HG03342 (cell line): Measurements from ENCODE around the gene ZNF83.
A peak's percentile ranks its signal among the peaks of the same experiment; 100 is the strongest.
"Not testable (repeated sequence)": the region's sequence is repeated elsewhere in the genome, so short reads cannot be mapped to it uniquely, and the experiment has no call there.

Experiments used
- ATAC-seq: cut with Tn5 transposase; IDR thresholded peaks from one replicate; pipeline ENCODE4 v1.9.1; 2021; ENCODE audit warnings: mild to moderate bottlenecking, moderate library complexity; ENCODE audit not compliant: unreplicated experiment

The ZNF83 gene

DNA sequence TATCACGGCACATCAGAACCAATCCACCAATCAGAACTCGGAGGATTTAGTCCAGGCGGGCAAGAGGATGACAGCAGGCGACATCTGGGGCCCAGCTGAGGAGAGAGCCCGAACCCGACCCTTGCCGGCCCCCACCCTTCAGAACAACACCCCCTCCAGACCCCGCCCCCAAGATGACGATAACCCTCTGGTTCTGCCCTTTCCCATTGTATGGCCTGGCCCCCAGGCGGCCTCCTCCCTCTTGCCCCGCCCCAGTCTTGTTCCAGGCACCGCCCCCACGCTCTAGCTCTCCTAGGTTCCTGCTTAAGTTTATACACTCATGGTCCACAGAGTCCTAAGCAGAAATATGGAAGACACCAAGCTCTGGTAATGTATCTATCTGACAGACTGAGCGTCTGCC lies 2.8 kb upstream of the ZNF83 start:
- no peak for ATAC-seq

DNA sequence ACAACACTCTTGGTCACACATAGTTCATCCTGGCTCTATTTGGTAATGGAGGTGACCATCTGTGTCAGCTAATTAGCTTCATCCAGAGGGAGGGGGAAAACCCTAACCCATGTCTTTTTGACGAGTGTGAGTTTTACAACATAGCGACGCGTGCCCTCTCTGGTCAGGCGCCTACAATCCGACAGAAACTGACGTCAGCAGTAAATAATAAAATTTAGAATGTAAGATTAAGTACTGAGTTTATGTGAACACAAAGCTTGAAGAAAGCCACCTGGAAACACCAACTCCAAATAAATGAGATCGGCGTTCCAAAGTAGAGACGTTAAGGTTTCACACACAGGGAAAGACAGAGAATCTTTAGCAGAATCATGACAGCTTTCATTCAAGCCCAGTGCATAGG lies 1.8 kb upstream of the ZNF83 start:
- ATAC-seq: no peak

DNA sequence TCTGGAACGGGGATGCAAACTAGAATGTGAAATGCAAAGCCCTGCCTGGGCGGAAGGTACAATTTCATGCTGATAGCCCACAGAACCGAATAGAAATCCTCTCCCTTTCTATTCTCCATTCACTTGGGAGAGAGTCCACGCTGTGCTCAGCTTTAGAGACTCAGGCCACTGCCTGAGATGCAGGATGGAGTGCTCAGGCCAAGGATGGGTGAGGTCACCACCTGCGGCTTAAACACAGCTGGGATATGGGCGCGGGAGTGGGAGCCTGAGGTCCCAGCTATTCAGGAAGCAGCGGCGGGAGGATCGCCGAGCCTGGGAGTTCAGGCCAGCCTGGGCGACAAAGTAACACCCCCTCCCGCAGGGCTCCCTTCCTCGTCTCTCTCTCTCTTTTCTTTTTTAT lies 446 bp upstream of the ZNF83 start:
- no peak for ATAC-seq

DNA sequence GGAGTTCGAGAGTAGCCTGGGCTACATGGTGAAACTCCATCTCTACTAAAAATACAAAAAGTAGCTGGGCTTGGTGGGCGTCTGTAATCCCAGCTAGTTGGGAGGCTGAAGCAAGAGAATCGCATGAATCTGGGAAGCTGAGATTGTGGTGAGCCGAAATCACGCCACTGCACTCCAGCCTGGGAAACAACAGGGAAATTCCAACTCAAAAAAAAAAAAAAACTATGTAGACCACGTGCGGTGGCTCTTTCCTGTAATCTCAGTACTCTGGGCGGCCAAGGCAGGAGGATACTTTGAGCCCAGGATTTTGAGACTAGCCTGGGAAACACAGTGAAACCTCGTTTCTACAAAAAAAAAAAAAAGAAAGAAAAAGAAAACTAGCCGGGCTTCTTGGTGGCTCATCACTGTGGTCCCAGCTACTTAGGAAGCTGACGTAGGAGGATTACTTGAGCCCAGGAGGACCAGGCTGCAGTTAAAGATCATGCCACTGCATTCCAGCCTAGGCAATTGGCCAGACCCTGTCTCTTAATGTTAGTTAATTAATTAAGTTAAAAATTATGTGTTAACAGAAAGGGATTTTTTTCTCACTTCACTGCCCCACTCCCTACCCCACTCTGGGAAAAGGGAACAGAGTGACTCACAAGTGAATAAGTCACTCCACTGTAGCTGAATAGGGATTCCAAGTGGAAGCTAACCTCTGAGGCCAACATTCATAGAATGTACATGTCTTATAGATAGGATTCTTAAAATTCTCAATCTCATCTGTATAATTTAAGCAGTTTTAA lies 2.2 kb downstream of the ZNF83 start:
- no peak for ATAC-seq

DNA sequence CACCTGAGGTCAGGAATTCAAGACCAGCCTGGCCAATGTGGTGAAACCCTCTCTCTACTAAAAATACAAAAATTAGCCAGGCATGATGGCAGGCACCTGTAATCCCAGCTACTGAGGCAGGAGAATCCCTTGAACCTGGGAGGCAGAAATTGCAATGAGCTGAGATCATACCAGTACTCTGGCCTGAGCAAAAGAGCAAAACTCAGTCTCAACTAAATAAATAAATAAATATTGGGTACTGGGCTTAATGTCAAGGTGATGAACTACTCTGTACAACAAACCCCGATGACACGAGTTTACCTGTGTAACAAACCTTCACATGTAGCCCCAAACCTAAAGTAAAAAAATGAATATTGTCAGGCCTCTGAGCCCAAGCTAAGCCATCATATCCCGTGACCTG lies 10.7 kb downstream of the ZNF83 start:
- ATAC-seq: not testable (repeated sequence)

DNA sequence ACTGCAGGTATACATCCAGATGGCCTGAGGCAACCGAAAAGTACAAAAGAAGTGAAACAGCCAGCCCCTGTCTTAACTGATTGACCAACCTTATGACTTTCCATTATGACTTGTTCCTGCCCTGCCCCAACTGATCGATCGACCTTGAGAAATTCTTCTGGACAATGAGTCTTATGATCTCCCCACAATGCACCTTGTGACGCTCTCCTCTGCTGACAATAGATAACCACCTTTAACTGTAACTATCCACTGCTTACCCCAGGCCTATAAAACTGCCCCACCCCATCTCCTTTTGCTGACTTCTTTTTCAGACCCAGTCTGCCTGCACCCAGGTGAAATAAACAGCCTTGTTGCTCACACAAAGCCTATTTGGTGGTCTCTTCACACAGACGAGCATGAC lies 11.2 kb downstream of the ZNF83 start:
- no peak for ATAC-seq

DNA sequence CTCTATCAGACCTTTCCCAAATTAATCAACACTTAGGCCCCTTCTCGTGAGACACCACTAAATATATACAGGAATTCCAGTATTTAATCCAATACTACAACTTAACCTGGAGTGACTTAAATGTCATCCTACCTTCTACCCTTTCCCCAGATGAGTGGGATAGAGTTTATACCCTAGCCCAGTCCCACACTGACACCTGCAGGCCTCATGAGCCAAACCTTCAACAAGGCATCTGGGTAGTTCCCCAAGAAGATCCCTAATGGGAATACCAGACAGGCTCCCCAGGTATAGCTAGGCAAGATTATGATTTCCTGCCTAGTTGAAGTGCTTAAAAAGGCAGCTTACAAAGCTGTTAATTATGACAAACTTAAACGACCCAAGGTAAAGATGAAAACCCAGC lies 15.9 kb downstream of the ZNF83 start:
- ATAC-seq: no peak

DNA sequence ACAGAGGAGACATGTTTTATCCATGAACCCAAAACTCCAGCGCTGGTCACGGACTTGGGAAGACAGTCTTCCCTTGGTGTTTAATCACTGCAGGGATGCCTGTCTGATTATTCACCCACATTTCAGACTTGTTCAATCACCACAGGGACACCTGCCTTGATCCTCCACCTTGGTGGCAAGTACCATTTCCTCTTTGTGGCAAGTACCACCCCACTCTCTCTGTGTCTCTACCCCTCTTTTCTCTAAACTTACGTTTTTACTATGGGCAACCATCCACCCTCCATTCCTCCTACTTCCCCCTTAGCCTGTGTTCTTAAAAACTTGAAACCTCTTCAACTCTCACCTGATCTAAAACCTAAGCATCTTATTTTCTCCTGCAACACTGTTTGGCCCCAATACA lies 16.8 kb downstream of the ZNF83 start:
- ATAC-seq: no peak

DNA sequence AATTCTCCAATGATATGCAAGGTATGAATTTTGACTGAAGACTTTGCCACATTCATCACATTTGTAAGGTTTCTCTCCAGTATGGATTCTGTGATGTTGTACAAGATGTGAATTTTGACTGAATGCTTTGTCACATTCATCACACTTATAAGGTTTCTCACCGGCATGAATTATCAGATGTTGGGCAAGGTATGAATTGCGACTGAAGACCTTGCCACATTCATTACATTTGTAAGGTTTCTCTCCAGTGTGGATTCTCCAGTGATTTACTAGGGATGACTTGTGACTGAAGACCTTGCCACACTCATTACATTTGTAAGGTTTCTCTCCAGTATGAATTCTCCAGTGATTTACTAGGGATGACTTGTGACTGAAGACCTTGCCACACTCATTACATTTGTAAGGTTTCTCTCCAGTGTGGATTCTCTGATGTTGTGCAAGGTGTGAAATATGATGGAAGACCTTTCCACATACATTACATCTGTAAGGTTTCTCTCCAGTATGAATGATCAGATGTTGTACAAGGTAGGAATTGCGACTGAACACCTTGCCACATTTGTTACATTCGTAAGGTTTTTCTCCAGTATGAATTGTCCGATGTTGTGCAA lies 24.8 kb downstream of the ZNF83 start:
- ATAC-seq: no peak

DNA sequence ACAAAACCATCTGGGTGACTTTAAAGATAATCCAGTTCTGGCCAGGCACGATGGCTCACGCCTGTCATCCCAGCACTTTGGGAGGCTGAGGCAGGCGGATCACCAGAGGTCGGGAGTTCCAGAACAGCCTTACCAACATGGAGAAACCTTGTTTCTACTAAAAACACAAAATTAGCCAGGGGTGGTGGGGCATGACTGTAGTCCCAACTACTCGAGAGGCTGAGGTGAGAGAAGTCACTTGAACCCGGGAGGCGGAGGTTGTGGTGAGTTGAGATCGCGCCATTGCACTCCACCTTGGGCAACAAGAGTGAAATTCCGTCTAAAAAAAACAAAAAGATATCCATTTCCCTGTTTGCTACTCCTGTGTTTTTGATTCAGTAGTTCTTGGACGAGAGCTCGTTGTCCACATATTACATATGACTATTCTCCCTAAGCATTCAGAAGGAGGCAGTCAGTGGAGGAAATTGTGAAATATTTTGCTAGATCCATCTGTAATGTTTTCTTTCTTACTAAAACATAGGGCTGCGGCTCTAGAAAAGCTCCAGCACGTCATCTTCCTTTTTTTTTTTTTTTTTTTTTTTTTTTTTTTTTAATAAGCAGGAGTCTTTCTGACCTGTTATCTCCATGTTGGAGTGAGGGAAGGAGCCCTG lies 34.5 kb downstream of the ZNF83 start:
- ATAC-seq: no peak

DNA sequence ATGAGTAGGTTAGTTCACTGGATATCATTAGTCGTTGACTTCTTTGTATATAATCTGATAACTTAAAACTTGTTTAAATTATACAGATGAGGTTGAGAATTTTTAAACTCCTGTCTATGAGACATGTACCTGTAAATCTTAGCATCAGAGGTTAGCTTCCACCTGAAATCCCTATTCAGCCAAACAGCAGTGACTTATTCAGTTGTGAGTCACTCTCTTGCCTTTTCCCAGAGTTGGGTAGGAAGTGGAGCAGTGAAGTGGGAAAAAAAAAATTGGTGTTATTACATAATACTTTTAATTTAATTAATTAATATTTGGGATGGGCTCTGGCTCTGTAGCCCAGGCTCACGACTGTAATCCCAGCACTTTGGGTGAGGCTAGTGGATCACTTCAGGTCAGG lies 35.2 kb downstream of the ZNF83 start:
- no peak for ATAC-seq

DNA sequence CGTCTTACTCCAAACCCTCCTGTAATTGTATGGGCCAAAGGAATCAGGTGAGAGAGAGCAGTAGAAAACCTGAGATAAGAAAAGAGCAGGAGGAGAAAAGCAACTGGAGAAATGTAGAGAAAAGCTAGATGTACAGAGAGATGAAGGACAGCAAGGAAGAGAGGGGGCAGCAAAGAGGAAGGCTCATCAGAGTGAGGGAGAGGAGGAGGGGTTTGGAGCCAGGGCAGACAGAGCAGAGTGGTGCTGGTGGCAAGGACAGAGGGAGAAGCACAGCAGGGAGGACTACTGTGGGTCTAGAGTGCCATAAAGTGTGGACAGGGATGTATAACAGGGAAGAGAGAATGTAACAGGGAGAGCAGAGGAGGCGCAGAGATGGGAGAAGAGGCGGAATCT lies 36.2 kb downstream of the ZNF83 start:
- not testable (repeated sequence) for ATAC-seq

DNA sequence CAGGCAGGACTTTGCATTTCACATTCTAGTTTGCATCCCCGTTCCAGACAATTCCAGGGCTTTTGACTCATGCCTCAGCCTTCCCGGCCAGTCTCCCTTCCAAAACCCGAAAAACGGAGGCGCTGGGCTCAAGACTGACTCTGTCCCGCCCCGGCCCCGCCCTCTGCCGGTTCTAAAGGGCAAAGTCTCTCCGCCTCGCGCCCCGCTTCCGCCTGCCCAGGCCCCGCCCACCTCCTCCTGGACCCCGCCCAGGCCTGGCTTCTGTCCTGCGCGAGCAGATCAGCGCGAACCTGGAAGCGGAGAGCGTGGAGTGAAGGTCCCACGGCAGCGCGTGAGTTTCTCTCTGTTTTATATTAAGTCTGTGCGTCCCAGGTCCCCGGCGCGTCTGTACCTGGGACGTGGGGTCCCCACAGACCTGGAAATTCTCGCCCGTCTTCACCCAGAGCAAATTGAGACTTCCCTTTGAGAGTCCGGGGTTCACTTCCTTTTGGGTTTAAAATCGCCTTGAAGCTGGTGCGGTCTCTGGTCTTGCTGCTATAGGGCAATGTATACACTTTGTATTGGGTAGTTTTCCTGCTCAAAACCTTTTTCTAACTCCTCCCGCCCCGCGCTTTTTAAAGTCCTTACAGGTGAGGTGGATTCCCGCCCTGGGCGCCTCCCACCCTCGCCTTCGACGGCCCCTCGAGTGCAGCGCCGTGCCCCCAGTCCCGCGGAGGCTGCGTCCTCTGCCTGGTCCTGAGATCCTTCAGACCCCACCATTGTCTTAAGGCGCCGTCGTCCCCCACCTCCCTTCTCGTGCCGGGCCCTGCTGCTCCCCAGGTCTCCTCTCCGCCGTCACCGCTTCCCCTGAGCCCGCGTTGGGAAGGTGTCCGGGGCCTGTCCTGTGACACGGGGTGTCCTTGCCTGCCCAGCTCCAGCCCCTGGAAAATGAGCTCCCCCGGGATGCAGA lies 36.9 kb downstream of the ZNF83 start:
- peak; percentile 97 for ATAC-seq

DNA sequence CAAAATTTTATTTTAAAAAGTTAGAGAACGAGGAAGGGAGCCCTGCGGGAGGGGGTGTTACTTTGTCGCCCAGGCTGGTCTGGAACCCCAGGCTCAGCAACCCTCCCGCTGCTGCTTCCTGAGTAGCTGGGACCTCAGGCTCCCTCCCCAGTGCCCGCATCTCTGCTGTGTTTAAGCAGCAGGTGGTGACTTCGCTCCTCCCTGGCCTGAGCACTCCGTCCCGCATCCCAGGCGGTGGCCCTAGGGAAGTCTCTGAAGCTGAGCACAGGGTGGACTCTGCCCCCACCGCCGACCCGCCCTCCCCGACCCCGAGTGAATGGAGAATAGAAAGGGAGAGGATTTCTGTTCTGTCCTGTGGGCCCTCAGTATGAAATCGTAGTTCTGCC lies 37.5 kb downstream of the ZNF83 start:
- peak; percentile 13 for ATAC-seq

DNA sequence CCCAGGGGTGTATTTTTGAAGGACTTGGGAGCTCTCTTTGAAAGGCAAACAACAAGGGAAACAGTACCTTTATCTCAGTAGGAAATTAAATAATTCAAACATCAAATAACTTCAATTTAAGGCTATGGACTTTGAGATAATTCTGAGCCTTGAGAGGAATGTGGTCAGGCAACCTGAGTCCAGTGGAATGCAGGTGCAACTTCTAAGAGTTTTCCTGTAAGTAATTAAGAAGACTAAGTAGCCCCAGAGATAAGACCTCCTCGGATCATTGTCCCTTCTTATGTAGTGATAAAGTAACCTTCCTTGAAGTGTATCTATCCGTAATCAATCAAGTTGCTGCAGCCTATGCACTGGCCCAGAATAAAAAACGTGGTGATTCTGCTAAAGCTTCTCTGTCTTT lies 38.9 kb downstream of the ZNF83 start:
- ATAC-seq: no peak

DNA sequence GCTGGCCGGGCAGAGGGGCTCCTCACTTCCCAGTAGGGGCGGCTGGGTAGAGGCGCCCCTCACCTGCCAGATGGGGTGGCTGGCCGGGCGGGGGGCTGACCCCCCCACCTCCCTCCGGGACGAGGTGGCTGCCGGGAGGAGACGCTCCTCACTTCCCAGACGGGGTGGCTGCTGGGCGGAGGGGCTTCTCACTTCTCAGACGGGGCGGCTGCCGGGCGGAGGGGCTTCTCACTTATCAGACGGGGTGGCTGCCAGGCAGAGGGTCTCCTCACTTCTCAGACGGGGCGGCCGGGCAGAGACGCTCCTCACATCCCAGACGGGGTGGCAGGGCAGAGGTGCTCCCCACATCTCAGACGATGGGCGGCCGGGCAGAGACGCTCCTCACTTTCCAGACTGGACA lies 44.7 kb downstream of the ZNF83 start:
- not testable (repeated sequence) for ATAC-seq

DNA sequence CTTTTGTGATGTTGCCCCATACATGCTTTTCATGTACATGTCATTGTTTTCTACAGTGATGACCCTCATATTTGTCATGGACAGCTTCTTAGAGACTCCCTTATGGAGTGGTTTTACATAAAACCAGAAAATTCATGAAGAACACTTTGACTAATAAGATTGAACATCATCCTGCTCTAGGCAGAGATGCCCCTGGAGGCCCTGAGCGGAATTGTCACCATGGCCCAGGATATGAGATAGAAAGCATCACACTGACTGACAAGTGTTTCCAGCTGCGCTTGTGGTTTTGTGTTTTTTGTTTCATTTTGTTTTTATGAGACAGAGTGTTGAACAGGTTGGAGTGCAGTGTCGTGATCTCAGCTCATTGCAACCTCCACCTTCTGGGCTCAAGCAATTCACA lies 45.9 kb downstream of the ZNF83 start:
- no peak for ATAC-seq

DNA sequence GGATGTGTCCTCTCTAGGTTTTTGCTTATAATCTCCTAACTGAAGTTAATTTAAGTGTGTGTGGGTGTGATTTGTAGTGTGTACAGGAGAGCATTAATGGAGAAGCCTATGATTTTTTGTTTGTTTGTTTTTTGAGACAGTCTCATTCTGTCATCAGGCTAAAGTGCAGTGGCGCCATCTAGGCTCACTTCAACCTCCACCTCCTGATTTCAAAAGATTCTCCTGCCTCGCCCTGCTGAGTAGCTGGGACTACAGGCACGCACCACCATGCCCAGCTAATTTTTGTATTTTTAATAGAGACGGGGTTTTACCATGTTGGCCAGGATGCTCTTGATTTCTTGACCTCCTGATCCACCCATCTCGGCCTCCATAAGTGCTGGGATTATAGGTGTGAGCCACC lies 47.4 kb downstream of the ZNF83 start:
- no peak for ATAC-seq

DNA sequence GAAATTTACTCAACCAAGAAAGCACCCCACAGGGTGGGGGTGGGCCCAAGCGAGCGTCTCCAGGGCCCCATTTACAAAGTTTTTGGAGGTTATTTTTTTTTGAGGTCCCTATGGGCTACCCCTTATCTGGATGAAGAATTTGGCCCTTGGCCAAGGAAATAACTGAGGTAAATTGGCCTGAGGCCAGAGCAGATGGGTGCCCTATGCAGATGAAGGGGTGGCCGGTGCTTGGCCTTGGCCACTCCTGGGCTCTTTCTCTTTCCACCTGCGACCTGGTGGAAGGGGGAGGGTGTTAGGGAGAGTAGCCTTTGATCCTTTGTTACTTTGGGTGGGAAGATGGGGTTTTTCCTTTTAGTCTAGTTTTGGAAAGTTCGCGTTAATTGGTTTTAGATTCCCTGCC lies 52.6 kb downstream of the ZNF83 start:
- no peak for ATAC-seq

DNA sequence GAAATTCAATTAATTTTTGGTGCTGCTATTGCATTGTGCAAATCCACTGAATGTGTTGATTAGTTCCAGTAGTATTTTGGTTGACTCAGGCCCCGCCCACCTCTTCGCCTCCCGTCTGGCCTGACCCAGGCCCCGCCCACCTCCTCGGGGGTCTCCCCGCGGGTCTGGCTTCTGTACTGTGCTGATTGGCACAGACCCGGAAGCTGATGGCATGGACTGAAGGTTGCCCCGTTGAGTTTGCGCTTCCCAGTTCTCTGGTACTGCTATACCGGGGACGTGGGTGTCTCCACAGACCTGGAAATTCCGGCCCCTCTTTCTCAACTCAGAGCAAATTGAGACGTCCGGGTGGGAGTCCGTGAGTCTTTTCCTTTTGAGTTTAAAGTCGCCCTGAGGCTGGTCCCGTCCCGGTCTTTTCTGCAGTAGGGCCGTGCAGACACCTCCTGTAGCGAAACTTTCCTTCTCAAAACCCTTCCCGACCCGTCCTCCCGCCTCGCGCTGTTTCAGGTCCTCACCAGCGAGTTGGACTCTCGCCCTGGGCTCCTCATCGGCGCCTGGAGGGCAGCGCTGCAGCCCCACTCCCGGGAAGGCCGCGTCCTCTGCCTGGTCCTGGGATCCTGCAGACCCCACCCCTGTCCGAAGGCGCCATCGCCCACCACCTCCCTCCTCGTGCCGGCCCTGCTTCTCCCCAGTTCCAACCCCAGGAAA lies 53.3 kb downstream of the ZNF83 start:
- ATAC-seq: no peak
